ENCODE results near the gene PTPRH. TPM values are rescaled to one million over a fixed set of nuclear protein-coding genes. Genes with fewer than 3 reads are reported as not detected.

Gene PTPRH
- total and polyA plus RNA-seq, 9 of the 15 experiments (the other 6 are each of a cell fraction or from before 2014, with no cell fraction given): 0.87 to 34.3 (median 22.7) TPM

- TF ChIP-seq, protein P1, sequence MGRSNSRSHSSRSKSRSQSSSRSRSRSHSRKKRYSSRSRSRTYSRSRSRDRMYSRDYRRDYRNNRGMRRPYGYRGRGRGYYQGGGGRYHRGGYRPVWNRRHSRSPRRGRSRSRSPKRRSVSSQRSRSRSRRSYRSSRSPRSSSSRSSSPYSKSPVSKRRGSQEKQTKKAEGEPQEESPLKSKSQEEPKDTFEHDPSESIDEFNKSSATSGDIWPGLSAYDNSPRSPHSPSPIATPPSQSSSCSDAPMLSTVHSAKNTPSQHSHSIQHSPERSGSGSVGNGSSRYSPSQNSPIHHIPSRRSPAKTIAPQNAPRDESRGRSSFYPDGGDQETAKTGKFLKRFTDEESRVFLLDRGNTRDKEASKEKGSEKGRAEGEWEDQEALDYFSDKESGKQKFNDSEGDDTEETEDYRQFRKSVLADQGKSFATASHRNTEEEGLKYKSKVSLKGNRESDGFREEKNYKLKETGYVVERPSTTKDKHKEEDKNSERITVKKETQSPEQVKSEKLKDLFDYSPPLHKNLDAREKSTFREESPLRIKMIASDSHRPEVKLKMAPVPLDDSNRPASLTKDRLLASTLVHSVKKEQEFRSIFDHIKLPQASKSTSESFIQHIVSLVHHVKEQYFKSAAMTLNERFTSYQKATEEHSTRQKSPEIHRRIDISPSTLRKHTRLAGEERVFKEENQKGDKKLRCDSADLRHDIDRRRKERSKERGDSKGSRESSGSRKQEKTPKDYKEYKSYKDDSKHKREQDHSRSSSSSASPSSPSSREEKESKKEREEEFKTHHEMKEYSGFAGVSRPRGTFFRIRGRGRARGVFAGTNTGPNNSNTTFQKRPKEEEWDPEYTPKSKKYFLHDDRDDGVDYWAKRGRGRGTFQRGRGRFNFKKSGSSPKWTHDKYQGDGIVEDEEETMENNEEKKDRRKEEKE (IDR thresholded peaks at IDR 0.05; ENCODE audit: borderline replicate concordance in 1 of 2, control insufficient read depth in 1 of 2, low read depth in 2 of 2, low read length in 1 of 2): no peak
- TF ChIP-seq CREM (IDR thresholded peaks at IDR 0.05; ENCODE audit: low read depth): peak; percentile 51
- peak; percentile 14; the same call in 1 of the 2 replicates for TF ChIP-seq ZNF589 (CRISPR knock-in tag; IDR thresholded peaks at IDR 0.05; ENCODE audit: low read depth)
- TF ChIP-seq BCOR (IDR thresholded peaks at IDR 0.05): no peak
- TF ChIP-seq CHCHD3 (CRISPR knock-in tag; IDR thresholded peaks at IDR 0.05): no peak
- TF ChIP-seq PPARD (CRISPR knock-in tag; IDR thresholded peaks at IDR 0.05): no peak
- TF ChIP-seq DMBX1 (CRISPR knock-in tag; IDR thresholded peaks at IDR 0.05; ENCODE audit: borderline replicate concordance): no peak
- no peak for TF ChIP-seq CHD1 (IDR thresholded peaks at IDR 0.05; ENCODE audit: low read length)
- TF ChIP-seq ZNF583 (CRISPR knock-in tag; IDR thresholded peaks at IDR 0.05): no peak
- peak; percentile 44; the same call in 1 of the 2 replicates for TF ChIP-seq ZNF175 (CRISPR knock-in tag; IDR thresholded peaks at IDR 0.05; ENCODE audit: low read depth)
- no peak for TF ChIP-seq ZNF668 (CRISPR knock-in tag; IDR thresholded peaks at IDR 0.05)
- no peak for TF ChIP-seq EHMT2 (IDR thresholded peaks at IDR 0.05)
- TF ChIP-seq, protein P2, sequence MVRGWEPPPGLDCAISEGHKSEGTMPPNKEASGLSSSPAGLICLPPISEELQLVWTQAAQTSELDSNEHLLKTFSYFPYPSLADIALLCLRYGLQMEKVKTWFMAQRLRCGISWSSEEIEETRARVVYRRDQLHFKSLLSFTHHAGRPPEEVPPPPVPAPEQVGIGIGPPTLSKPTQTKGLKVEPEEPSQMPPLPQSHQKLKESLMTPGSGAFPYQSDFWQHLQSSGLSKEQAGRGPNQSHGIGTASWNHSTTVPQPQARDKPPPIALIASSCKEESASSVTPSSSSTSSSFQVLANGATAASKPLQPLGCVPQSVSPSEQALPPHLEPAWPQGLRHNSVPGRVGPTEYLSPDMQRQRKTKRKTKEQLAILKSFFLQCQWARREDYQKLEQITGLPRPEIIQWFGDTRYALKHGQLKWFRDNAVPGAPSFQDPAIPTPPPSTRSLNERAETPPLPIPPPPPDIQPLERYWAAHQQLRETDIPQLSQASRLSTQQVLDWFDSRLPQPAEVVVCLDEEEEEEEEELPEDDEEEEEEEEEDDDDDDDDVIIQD (CRISPR knock-in tag; IDR thresholded peaks at IDR 0.05): no peak
- peak; percentile 50; the same call in 1 of the 2 replicates for TF ChIP-seq NFIC (IDR thresholded peaks at IDR 0.05)
- TF ChIP-seq, protein P3, sequence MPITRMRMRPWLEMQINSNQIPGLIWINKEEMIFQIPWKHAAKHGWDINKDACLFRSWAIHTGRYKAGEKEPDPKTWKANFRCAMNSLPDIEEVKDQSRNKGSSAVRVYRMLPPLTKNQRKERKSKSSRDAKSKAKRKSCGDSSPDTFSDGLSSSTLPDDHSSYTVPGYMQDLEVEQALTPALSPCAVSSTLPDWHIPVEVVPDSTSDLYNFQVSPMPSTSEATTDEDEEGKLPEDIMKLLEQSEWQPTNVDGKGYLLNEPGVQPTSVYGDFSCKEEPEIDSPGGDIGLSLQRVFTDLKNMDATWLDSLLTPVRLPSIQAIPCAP (CRISPR knock-in tag; IDR thresholded peaks at IDR 0.05; ENCODE audit: borderline replicate concordance): no peak
- TF ChIP-seq ZBTB9 (CRISPR knock-in tag; IDR thresholded peaks at IDR 0.05): no peak
- no peak for TF ChIP-seq ZC3H8 (IDR thresholded peaks at IDR 0.05)
- TF ChIP-seq LCOR (CRISPR knock-in tag; IDR thresholded peaks at IDR 0.05): peak; percentile 72; the same call in 1 of the 2 replicates
- no peak for TF ChIP-seq NFXL1 (CRISPR knock-in tag; IDR thresholded peaks at IDR 0.05)
- no peak for TF ChIP-seq ID3 (CRISPR knock-in tag; IDR thresholded peaks at IDR 0.05)
- 0 out of 2 replicates have a peak, but pooled peaks have one; percentile 18 for TF ChIP-seq ID3 (tag; IDR thresholded peaks at IDR 0.05)
Observed at GRCh38 chr19:55158848-55159749, 50.2 kb downstream of the PTPRH start (continued).

Measured in K562 (cell line).